Stimulated activated naive CD8-positive, alpha-beta T cell treated with anti-CD3 and anti-CD28 coated beads, Interleukin-15, Interleukin-2, amounts not matched to agents 100 ng/mL and 50 ng/mL, for 24 hours (primary cell): ENCODE results near the gene THSD4.
"Not testable (repeated sequence)": the region's sequence is repeated elsewhere in the genome, so short reads cannot be mapped to it uniquely, and the experiment has no call there.

Source experiments
- H3K27ac Mint-ChIP-seq: one replicate; pipeline ENCODE4 v1.8.0; 2021; ENCODE audit warnings: mild to moderate bottlenecking, mixed read lengths
- H3K27me3 Mint-ChIP-seq: one replicate; pipeline ENCODE4 v1.8.0; 2021; ENCODE audit warnings: mixed read lengths
- H3K36me3 Mint-ChIP-seq: one replicate; pipeline ENCODE4 v1.8.0; 2021; ENCODE audit warnings: low read depth, mixed read lengths
- H3K4me1 Mint-ChIP-seq: one replicate; pipeline ENCODE4 v1.8.0; 2021; ENCODE audit warnings: low read depth, mixed read lengths
- H3K4me3 Mint-ChIP-seq: one replicate; pipeline ENCODE4 v1.8.0; 2021; ENCODE audit warnings: mild to moderate bottlenecking, mixed read lengths
- H3K9me3 Mint-ChIP-seq: one replicate; pipeline ENCODE4 v1.8.0; 2021; ENCODE audit warnings: mixed read lengths

THSD4 gene

GRCh38 chr15:71426792-71427191, 311.5 kb downstream of the THSD4 start:
- Mint-ChIP-seq H3K27me3 (peaks cover 16% of the 10 kb centered on the region), H3K4me3 (no peak overlapping the region), H3K9me3 (peaks cover 5% of the 10 kb centered on the region), H3K36me3 (no peaks in the 10 kb centered on the region), H3K4me1 (no peaks in the 10 kb centered on the region), H3K27ac (no peak overlapping the region)

- H3K9me3 Mint-ChIP-seq, result no peaks in the 10 kb centered on the region
- no peak overlapping the region for H3K27ac Mint-ChIP-seq
- peaks cover 11% of the 10 kb centered on the region for H3K27me3 Mint-ChIP-seq
- H3K36me3 Mint-ChIP-seq, result no peaks in the 10 kb centered on the region
- H3K4me1 Mint-ChIP-seq, result no peaks in the 10 kb centered on the region
- H3K4me3 Mint-ChIP-seq, result no peak overlapping the region
These were observed 315.5 kb downstream of the THSD4 start for GRCh38 chr15:71430782-71431181.

GRCh38 chr15:71431343-71432336, 316.4 kb downstream of the THSD4 start:
- Mint-ChIP-seq H3K4me3 (no peak overlapping the region), H3K36me3 (no peaks in the 10 kb centered on the region), H3K4me1 (no peaks in the 10 kb centered on the region), H3K9me3 (no peaks in the 10 kb centered on the region), H3K27ac (no peak overlapping the region), H3K27me3 (peaks cover 7% of the 10 kb centered on the region)

- Mint-ChIP-seq H3K27ac (no peak overlapping the region), H3K36me3 (no peaks in the 10 kb centered on the region), H3K4me3 (no peak overlapping the region), H3K4me1 (no peaks in the 10 kb centered on the region), H3K27me3 (peaks cover 3% of the 10 kb centered on the region), H3K9me3 (no peaks in the 10 kb centered on the region)
These were observed 318.1 kb downstream of the THSD4 start for GRCh38 chr15:71433402-71433801.

GRCh38 chr15:71434774-71435173, 319.5 kb downstream of the THSD4 start:
- Mint-ChIP-seq H3K4me3 (no peak overlapping the region), H3K36me3 (no peaks in the 10 kb centered on the region), H3K27ac (no peak overlapping the region), H3K27me3 (no peaks in the 10 kb centered on the region), H3K4me1 (no peaks in the 10 kb centered on the region), H3K9me3 (no peaks in the 10 kb centered on the region)

- H3K36me3 Mint-ChIP-seq, result no peaks in the 10 kb centered on the region
- no peak overlapping the region for H3K4me3 Mint-ChIP-seq
- no peaks in the 10 kb centered on the region for H3K9me3 Mint-ChIP-seq
- no peak overlapping the region for H3K27ac Mint-ChIP-seq
- no peaks in the 10 kb centered on the region for H3K4me1 Mint-ChIP-seq
- H3K27me3 Mint-ChIP-seq, result peaks cover 2% of the 10 kb centered on the region
These were observed 320.3 kb downstream of the THSD4 start for GRCh38 chr15:71435552-71435951.

- Mint-ChIP-seq H3K27me3 (peaks cover 8% of the 10 kb centered on the region), H3K4me3 (no peak overlapping the region), H3K36me3 (no peaks in the 10 kb centered on the region), H3K4me1 (no peaks in the 10 kb centered on the region), H3K9me3 (no peaks in the 10 kb centered on the region), H3K27ac (no peak overlapping the region)
These were observed 321.6 kb downstream of the THSD4 start for GRCh38 chr15:71436854-71437253.

GRCh38 chr15:71437404-71437803, 322.1 kb downstream of the THSD4 start:
- Mint-ChIP-seq H3K4me1 (no peaks in the 10 kb centered on the region), H3K4me3 (no peak overlapping the region), H3K27me3 (peaks cover 8% of the 10 kb centered on the region), H3K36me3 (no peaks in the 10 kb centered on the region), H3K27ac (no peak overlapping the region), H3K9me3 (no peaks in the 10 kb centered on the region)

GRCh38 chr15:71437919-71438318, 322.6 kb downstream of the THSD4 start:
- H3K9me3 Mint-ChIP-seq, result no peaks in the 10 kb centered on the region
- H3K4me1 Mint-ChIP-seq, result no peaks in the 10 kb centered on the region
- H3K4me3 Mint-ChIP-seq, result no peak overlapping the region
- no peak overlapping the region for H3K27ac Mint-ChIP-seq
- peaks cover 8% of the 10 kb centered on the region for H3K27me3 Mint-ChIP-seq
- H3K36me3 Mint-ChIP-seq, result no peaks in the 10 kb centered on the region

- not testable (repeated sequence) for H3K4me3 Mint-ChIP-seq, H3K9me3 Mint-ChIP-seq, H3K27ac Mint-ChIP-seq, H3K36me3 Mint-ChIP-seq, H3K4me1 Mint-ChIP-seq
- H3K27me3 Mint-ChIP-seq, result peaks cover 13% of the 10 kb centered on the region
These were observed 324.2 kb downstream of the THSD4 start for GRCh38 chr15:71439478-71439877.

GRCh38 chr15:71440489-71441110, 325.3 kb downstream of the THSD4 start:
- H3K36me3 Mint-ChIP-seq, result no peaks in the 10 kb centered on the region
- no peaks in the 10 kb centered on the region for H3K4me1 Mint-ChIP-seq
- no peaks in the 10 kb centered on the region for H3K9me3 Mint-ChIP-seq
- no peak overlapping the region for H3K4me3 Mint-ChIP-seq
- H3K27me3 Mint-ChIP-seq, result peaks cover 13% of the 10 kb centered on the region
- H3K27ac Mint-ChIP-seq, result no peak overlapping the region

DNA sequence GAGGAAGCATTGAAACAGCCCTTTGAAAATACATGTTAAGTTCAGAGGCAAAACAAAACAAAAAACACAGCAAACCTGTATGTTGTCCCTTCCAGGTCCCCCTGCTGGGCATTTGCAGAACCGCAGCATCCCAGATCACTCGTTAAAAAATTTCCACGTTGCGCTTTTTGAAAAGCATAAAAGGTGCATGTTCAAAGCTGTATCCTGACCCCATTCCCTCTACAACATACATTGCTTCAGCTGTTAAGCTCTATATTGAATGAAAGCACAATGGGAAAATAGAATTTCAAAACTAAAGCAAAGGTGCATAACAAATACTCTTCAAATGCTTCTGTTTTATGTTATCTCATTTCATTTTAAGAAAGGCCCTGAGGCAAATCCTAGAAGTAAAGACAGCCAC, 328.3 kb downstream of the THSD4 start:
- no peak overlapping the region for H3K27ac Mint-ChIP-seq
- H3K4me3 Mint-ChIP-seq, result no peak overlapping the region
- H3K9me3 Mint-ChIP-seq, result no peaks in the 10 kb centered on the region
- H3K36me3 Mint-ChIP-seq, result no peaks in the 10 kb centered on the region
- H3K4me1 Mint-ChIP-seq, result no peaks in the 10 kb centered on the region
- H3K27me3 Mint-ChIP-seq, result peaks cover 13% of the 10 kb centered on the region

GRCh38 chr15:71444032-71444810, 328.9 kb downstream of the THSD4 start:
- H3K27ac Mint-ChIP-seq, result no peak overlapping the region
- H3K36me3 Mint-ChIP-seq, result no peaks in the 10 kb centered on the region
- H3K4me1 Mint-ChIP-seq, result no peaks in the 10 kb centered on the region
- H3K4me3 Mint-ChIP-seq, result no peak overlapping the region
- H3K27me3 Mint-ChIP-seq, result peaks cover 13% of the 10 kb centered on the region
- no peaks in the 10 kb centered on the region for H3K9me3 Mint-ChIP-seq

- H3K4me1 Mint-ChIP-seq, result no peaks in the 10 kb centered on the region
- no peak overlapping the region for H3K27ac Mint-ChIP-seq
These were observed 329.8 kb downstream of the THSD4 start for GRCh38 chr15:71444866-71445590.

More at GRCh38 chr15:71444866-71445590, 329.8 kb downstream of the THSD4 start:
- Mint-ChIP-seq H3K4me3 (no peak overlapping the region), H3K36me3 (no peaks in the 10 kb centered on the region), H3K9me3 (no peaks in the 10 kb centered on the region), H3K27me3 (peaks cover 13% of the 10 kb centered on the region)
